ENCODE results near the gene RAB44. TPM values are rescaled to one million over a fixed set of nuclear protein-coding genes. Genes with fewer than 3 reads are reported as not detected.
"Not testable (repeated sequence)": the region's sequence is repeated elsewhere in the genome, so short reads cannot be mapped to it uniquely, and the experiment has no call there.

The RAB44 gene
- total RNA-seq, 1 experiment from 2014 or later, result not detected

GRCh38 chr6:36703081-36703606 lies 5.5 kb downstream of the RAB44 start:
- Histone ChIP-seq H3K36me3 (ENCODE audit: low read depth) (no peaks in the 10 kb centered on the region), H3K4me1 (replicated peaks; ENCODE audit: insufficient read depth) (peaks cover 12% of the 10 kb centered on the region), H3K79me2 (ENCODE audit: low read depth) (no peaks in the 10 kb centered on the region), H3K4me3 (no peak overlapping the region), H4K20me1 (ENCODE audit: insufficient read depth) (no peaks in the 10 kb centered on the region), H3K9me2 (ENCODE audit: insufficient read depth) (no peaks in the 10 kb centered on the region), H3K9me3 (ENCODE audit: insufficient read depth, low read depth) (no peaks in the 10 kb centered on the region), H3K27ac (no peak overlapping the region), H3F3A (ENCODE audit: insufficient read depth, low read depth) (no peaks in the 10 kb centered on the region; the same call in 1 of the 2 replicates), H3K4me2 (no peak overlapping the region), H2AFZ (no peak overlapping the region), H3K27me3 (ENCODE audit: insufficient read depth, low read depth) (no peaks in the 10 kb centered on the region)
- no peak for TF ChIP-seq CTCF (conservative IDR thresholded peaks at IDR 0.05)
- TF ChIP-seq EZH2 (IDR thresholded peaks at IDR 0.05; ENCODE audit: low read depth), result no peak
- POLR2A ChIA-PET (ENCODE audit: unreplicated experiment), result no interaction called here
- no peak for DNase-seq
- no TSS peak for BruUV-seq (replicated peaks)
- CTCF ChIA-PET, result no interaction called here
- intact Hi-C loops (cut with micrococcal nuclease; ENCODE audit: unreplicated experiment), result no loop called here

GRCh38 chr6:36703982-36704381 lies 6.4 kb downstream of the RAB44 start:
- H3K36me3 ChIP-seq (ENCODE audit: low read depth), result no peaks in the 10 kb centered on the region
- intact Hi-C loops (cut with micrococcal nuclease; ENCODE audit: unreplicated experiment), result no loop called here
- POLR2A ChIA-PET (ENCODE audit: unreplicated experiment), result no interaction called here
- no peak overlapping the region for H3K27ac ChIP-seq
- H2AFZ ChIP-seq, result no peak overlapping the region
- H3K9me2 ChIP-seq (ENCODE audit: insufficient read depth), result no peaks in the 10 kb centered on the region
- TF ChIP-seq CTCF (conservative IDR thresholded peaks at IDR 0.05) (no peak), EZH2 (IDR thresholded peaks at IDR 0.05; ENCODE audit: low read depth) (no peak)
- BruUV-seq (replicated peaks), result no TSS peak
- peaks cover 12% of the 10 kb centered on the region for H3K4me1 ChIP-seq (replicated peaks; ENCODE audit: insufficient read depth)
- H3K27me3 ChIP-seq (ENCODE audit: insufficient read depth, low read depth), result no peaks in the 10 kb centered on the region
- no peaks in the 10 kb centered on the region for H3K9me3 ChIP-seq (ENCODE audit: insufficient read depth, low read depth)
- no peaks in the 10 kb centered on the region for H4K20me1 ChIP-seq (ENCODE audit: insufficient read depth)
- H3F3A ChIP-seq (ENCODE audit: insufficient read depth, low read depth), result no peaks in the 10 kb centered on the region; the same call in 1 of the 2 replicates
- no peak overlapping the region for H3K4me3 ChIP-seq
- no peak overlapping the region for H3K4me2 ChIP-seq
- no peaks in the 10 kb centered on the region for H3K79me2 ChIP-seq (ENCODE audit: low read depth)
- CTCF ChIA-PET, result no interaction called here
- DNase-seq, result peak in 1 of 2 experiments; percentile 9

GRCh38 chr6:36704961-36705577 lies 7.4 kb downstream of the RAB44 start:
- H3K4me3 ChIP-seq; H4K20me1 ChIP-seq (ENCODE audit: insufficient read depth); DNase-seq; intact Hi-C loops (cut with micrococcal nuclease; ENCODE audit: unreplicated experiment); H3K9me2 ChIP-seq (ENCODE audit: insufficient read depth); H3K9me3 ChIP-seq (ENCODE audit: insufficient read depth, low read depth); H2AFZ ChIP-seq; POLR2A ChIA-PET (ENCODE audit: unreplicated experiment); H3K27me3 ChIP-seq (ENCODE audit: insufficient read depth, low read depth); BruUV-seq (replicated peaks); H3K4me2 ChIP-seq; CTCF ChIA-PET; H3K79me2 ChIP-seq (ENCODE audit: low read depth); H3K36me3 ChIP-seq (ENCODE audit: low read depth); H3F3A ChIP-seq (ENCODE audit: insufficient read depth, low read depth); H3K27ac ChIP-seq: not testable (repeated sequence)
- H3K4me1 ChIP-seq (replicated peaks; ENCODE audit: insufficient read depth), result peaks cover 12% of the 10 kb centered on the region

GRCh38 chr6:36706339-36706738 lies 8.7 kb downstream of the RAB44 start:
- POLR2A ChIA-PET (ENCODE audit: unreplicated experiment), result no interaction called here
- Histone ChIP-seq H3K9me2 (ENCODE audit: insufficient read depth) (no peaks in the 10 kb centered on the region), H4K20me1 (ENCODE audit: insufficient read depth) (no peaks in the 10 kb centered on the region), H3K27me3 (ENCODE audit: insufficient read depth, low read depth) (no peaks in the 10 kb centered on the region), H3K79me2 (ENCODE audit: low read depth) (no peaks in the 10 kb centered on the region), H3F3A (ENCODE audit: insufficient read depth, low read depth) (peaks cover 7% of the 10 kb centered on the region; the same call in 1 of the 2 replicates), H2AFZ (no peak overlapping the region), H3K27ac (no peak overlapping the region), H3K4me3 (no peak overlapping the region), H3K4me2 (no peak overlapping the region), H3K9me3 (ENCODE audit: insufficient read depth, low read depth) (no peaks in the 10 kb centered on the region), H3K36me3 (ENCODE audit: low read depth) (no peaks in the 10 kb centered on the region), H3K4me1 (replicated peaks; ENCODE audit: insufficient read depth) (peaks cover 6% of the 10 kb centered on the region)
- intact Hi-C loops (cut with micrococcal nuclease; ENCODE audit: unreplicated experiment), result no loop called here
- peak in 1 of 2 experiments; percentile 10 for DNase-seq
- TF ChIP-seq EZH2 (IDR thresholded peaks at IDR 0.05; ENCODE audit: low read depth) (no peak), CTCF (conservative IDR thresholded peaks at IDR 0.05) (no peak)
- CTCF ChIA-PET, result interaction anchor here (0.5 kb wide), 1 partner anchor 91 kb away, joined by 5 read pairs; no protein-coding TSS in a partner anchor
- no TSS peak for BruUV-seq (replicated peaks)

All from PC-9 (cell line).